NCI-H1436 treated with DMSO at 0.1 percent for 48 hours (cell line): Measurements from ENCODE around the gene OR5AL1.
"Not testable (repeated sequence)": the region's sequence is repeated elsewhere in the genome, so short reads cannot be mapped to it uniquely, and the experiment has no call there.

ENCODE experiments used
- DNase-seq: peaks from one replicate; lab custom pipeline; 2025; lab: John Stamatoyannopoulos, UW

The OR5AL1 gene

GRCh38 chr11:56412396-56412795, at the start of gene OR5AL1:
Gene OR5AL1 (plus strand): TSS chr11:56412696.
- DNase-seq = no peak

- DNase-seq = no peak
Observed at GRCh38 chr11:56375324-56375723, 37.2 kb upstream of the OR5AL1 start, which contains the start of gene OR8U1. Gene OR8U1 (plus strand): TSS chr11:56375624. CDS start chr11:56375624, 0 bp downstream.

- no peak for DNase-seq
Observed at GRCh38 chr11:56380120-56380519, 32.4 kb upstream of the OR5AL1 start.

GRCh38 chr11:56394381-56394780, 18.1 kb upstream of the OR5AL1 start:
- no peak for DNase-seq

- DNase-seq = no peak
Observed at GRCh38 chr11:56396047-56396446, 16.4 kb upstream of the OR5AL1 start.

- not testable (repeated sequence) for DNase-seq
Observed at GRCh38 chr11:56401858-56402461, 10.5 kb upstream of the OR5AL1 start.

- no peak for DNase-seq
Observed at GRCh38 chr11:56404393-56404792, 8.1 kb upstream of the OR5AL1 start.

GRCh38 chr11:56410801-56411200, 1.7 kb upstream of the OR5AL1 start:
- no peak for DNase-seq

GRCh38 chr11:56453521-56453920, 41.0 kb downstream of the OR5AL1 start:
- DNase-seq = no peak

GRCh38 chr11:56457076-56457475, 44.6 kb downstream of the OR5AL1 start:
- DNase-seq = no peak
